Urinary bladder (tissue), 4 donors: ENCODE data around the gene NPAS2. TPM values are rescaled to one million over a fixed set of nuclear protein-coding genes. Genes with fewer than 3 reads are reported as not detected.

Source experiments
- DNase-seq: peaks from one replicate; pipeline ENCODE4 v3.0.0-alpha.2; 2015; ENCODE audit errors: extremely low spot score
- H3K27ac ChIP-seq: one replicate; pipeline ENCODE4 v1.5.1; 2013; ENCODE audit warnings: low read depth, mild to moderate bottlenecking, moderate library complexity
- H3K36me3 ChIP-seq: one replicate; pipeline ENCODE4 v1.6.1; 2013; ENCODE audit warnings: mild to moderate bottlenecking, moderate library complexity; ENCODE audit not compliant: insufficient read depth
- H3K4me1 ChIP-seq: one replicate; pipeline ENCODE4 v1.6.1; 2013; ENCODE audit warnings: mild to moderate bottlenecking, moderate library complexity; ENCODE audit not compliant: insufficient read depth
- H3K4me3 ChIP-seq: one replicate; pipeline ENCODE4 v1.5.1; 2013; ENCODE audit warnings: low read depth, low read length
- WGBS: extraction: QIAGEN DNeasy Blood & Tissue Kit; methylation state at CpG from one replicate; pipeline ENCODE4 v1.1.7; 2013; 5-methylcytosine and 5-hydroxymethylcytosine counted together
- polyA plus RNA-seq: library from polyadenylated mRNA; stranded (reverse); fragments of 200-250 nt; gene quantifications from one replicate; pipeline ENCODE4 v1.2.3, GENCODE V29; 2013
- total RNA-seq: library from RNA; depleted of rRNA; stranded (reverse); fragments of >200 nt; gene quantifications from one replicate; pipeline ENCODE4 v1.2.3, GENCODE V29; 2014
- donor health status: healthy with polysubstance abuse.
- donor health status: healthy.

Gene NPAS2
- total and polyA plus RNA-seq, 2 donors, result 11.8 to 35.0 TPM

DNA sequence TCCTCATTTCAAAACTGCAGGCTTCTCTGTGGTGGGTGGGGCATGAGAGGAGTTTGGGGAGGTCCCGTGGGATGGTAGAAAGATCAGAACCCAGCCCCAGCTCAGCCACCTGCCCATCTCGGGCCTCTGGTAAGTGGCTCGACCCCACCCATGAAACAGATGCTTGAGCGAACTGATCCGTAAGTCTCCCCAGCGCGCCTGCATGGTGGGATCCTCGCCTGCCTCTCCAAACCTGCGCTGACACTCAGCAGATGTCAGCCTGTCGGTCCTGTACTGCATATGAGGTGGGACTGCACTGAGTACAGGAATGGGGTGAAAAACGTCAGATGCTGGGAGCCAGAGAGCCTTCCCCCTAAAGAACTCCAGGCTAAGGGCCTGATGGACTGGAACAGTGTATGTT is 166.2 kb downstream of the NPAS2 start:
- H3K36me3 ChIP-seq, result no peaks in the 10 kb centered on the region
- 90% methylated on average over 11 of the region's 11 CpGs for WGBS
- no peak for DNase-seq
- H3K27ac ChIP-seq, result no peak overlapping the region
- no peak overlapping the region for H3K4me3 ChIP-seq
- no peaks in the 10 kb centered on the region for H3K4me1 ChIP-seq

DNA sequence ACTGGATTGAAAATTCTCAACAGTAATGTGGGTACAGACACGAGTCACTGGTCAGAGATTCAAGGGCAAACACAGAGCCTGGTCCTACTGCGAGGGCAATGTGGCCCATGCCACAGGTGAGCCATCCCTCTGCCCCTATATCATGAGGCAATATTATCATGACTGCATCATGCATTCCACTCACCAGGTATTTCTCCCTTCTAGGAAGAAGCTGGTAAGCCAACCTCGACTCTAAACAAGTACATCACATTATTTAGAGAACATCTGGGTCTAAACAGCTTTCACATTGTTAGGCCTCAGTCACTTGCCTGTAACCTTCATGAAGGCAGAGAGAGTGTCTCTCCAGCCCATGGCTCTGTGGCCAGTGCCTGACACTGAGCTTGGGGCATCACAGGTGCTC is 167.6 kb downstream of the NPAS2 start:
- Histone ChIP-seq H3K4me3 (no peak overlapping the region), H3K36me3 (no peaks in the 10 kb centered on the region), H3K27ac (no peak overlapping the region), H3K4me1 (no peaks in the 10 kb centered on the region)
- WGBS, result 90% methylated on average over 3 of the region's 3 CpGs
- no peak for DNase-seq

DNA sequence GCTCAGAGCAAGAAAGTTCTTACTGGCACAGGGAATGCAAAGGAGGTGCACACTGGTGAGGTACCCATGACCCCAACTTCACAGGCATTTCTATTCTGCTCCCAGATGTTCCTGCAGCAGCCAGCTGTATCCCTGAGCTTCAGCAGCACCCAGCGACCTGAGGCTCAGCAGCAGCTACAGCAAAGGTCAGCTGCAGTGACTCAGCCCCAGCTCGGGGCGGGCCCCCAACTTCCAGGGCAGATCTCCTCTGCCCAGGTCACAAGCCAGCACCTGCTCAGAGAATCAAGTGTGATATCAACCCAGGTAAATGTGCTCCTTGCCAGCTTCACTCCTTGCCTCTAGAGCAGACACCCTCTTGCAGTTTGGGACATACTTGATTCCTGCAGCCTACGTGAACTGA is 168.0 kb downstream of the NPAS2 start:
- Histone ChIP-seq H3K4me3 (no peak overlapping the region), H3K4me1 (no peaks in the 10 kb centered on the region), H3K27ac (no peak overlapping the region), H3K36me3 (no peaks in the 10 kb centered on the region)
- WGBS, result 90% methylated on average over 4 of the region's 4 CpGs
- no peak for DNase-seq

DNA sequence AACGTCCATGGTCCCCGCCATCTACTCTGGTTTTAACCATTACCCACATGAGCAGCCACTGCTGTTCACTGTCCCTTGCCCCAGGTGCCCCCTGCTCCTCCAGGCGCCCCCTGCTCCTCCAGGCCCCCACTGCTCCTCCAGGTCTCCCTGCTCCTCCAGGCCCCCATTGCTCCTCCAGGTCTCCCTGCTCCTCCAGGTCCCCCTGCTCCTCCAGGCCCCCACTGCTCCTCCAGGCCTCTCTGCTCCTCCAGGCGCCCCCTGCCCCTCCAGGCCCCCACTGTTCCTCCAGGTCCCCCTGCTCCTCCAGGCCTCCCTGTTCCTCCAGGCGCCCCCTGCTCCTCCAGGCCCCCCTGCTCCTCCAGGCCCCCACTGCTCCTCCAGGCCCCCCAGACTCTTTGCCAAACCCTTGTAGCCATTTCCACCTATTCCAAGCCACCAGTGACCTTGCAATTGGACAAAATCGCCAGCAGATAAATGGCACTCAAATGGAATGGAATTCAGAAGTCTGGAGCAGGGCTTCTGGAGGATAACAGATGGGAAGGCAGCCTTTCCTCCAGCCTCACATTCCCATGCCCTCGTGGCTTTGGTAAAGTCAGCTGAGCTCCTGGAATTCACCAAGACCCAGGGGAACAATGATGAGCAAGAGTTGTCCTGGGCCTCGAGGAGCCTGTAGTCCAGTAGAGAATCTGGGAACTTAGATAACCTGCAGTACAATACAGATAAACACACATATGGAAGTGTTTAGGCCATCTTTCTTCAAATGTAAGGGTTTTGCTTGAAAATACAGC is 168.9 kb downstream of the NPAS2 start:
- DNase-seq, result no peak
- Histone ChIP-seq H3K4me1 (no peaks in the 10 kb centered on the region), H3K36me3 (no peaks in the 10 kb centered on the region), H3K27ac (no peak overlapping the region), H3K4me3 (no peak overlapping the region)
- 79% methylated on average over 8 of the region's 8 CpGs for WGBS

DNA sequence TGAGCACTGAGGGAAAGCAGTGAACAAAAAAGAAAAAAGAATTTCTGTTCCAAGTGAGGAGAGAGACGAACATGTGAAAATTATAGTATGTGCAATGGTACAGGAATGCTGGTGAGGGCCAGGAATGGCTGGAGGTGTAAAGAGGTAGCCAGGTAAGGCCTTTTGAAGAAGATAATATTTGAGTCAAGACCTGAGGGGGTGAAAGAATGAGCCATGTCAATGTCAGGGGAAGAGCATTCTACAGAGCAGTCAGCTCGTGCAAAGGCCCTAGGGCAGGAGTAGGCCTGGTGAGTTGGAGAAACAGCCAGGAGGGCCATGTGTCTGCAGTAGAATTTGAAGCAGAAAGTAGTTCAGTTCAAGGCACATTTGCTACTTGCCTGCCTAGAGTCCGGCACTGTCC is 169.7 kb downstream of the NPAS2 start:
- no peaks in the 10 kb centered on the region for H3K4me1 ChIP-seq
- 97% methylated on average over 3 of the region's 3 CpGs for WGBS
- DNase-seq, result no peak
- no peak overlapping the region for H3K4me3 ChIP-seq
- H3K36me3 ChIP-seq, result no peaks in the 10 kb centered on the region
- H3K27ac ChIP-seq, result no peak overlapping the region

DNA sequence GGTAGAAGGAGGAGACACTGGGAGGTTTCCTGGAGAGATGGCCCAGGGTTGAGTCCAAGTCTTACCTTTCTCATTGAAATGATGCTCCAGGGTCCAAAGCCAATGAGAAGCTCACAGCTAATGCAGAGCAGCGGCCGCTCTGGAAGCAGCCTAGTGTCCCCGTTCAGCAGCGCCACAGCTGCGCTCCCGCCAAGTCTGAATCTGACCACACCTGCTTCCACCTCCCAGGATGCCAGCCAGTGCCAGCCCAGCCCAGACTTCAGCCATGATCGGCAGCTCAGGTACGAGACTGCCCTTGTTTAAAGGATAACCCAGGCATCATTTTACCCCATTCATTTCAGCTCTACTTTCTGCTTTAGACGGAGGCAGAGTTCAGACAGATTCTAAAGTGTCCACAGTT is 170.2 kb downstream of the NPAS2 start:
- Histone ChIP-seq H3K27ac (no peak overlapping the region), H3K36me3 (peaks cover 1% of the 10 kb centered on the region), H3K4me3 (no peak overlapping the region), H3K4me1 (no peaks in the 10 kb centered on the region)
- WGBS, result 95% methylated on average over 9 of the region's 9 CpGs
- DNase-seq, result no peak

DNA sequence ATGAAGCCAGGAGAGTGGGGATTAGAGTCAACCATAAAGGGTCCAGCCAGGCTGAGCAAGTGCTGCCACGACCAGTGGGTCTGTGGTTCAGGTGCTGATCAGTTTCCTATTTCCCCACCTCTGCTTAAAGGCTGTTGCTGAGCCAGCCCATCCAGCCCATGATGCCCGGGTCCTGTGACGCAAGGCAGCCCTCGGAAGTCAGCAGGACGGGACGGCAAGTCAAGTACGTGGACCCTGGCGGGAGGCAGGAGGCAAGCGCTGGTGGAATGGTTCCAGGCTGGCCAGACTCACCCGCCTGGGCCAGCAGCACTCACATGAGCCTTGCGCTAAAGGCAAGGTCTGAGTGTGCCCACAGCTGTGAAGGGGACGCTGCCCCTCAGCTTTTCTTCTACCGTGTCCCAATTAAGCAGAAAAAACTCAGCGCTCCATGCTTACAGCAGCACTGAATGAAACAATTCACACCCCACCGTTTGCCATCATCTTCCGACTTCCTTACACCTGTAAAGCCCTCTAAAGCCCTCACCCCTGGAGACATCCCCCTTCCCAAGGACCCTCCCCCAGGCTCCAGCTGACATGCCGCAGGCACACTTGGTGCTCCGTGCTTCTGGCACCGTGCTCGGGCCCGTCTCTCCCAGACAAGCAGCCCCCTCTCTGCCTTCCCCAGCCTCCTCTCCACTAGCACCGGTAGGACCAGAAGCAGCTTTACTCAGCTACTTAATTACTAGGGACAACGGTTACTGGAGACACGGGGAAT is 170.9 kb downstream of the NPAS2 start:
- Histone ChIP-seq H3K27ac (no peak overlapping the region), H3K36me3 (peaks cover 3% of the 10 kb centered on the region), H3K4me1 (no peaks in the 10 kb centered on the region), H3K4me3 (no peak overlapping the region)
- no peak for DNase-seq
- WGBS, result 77% methylated on average over 24 of the region's 24 CpGs

DNA sequence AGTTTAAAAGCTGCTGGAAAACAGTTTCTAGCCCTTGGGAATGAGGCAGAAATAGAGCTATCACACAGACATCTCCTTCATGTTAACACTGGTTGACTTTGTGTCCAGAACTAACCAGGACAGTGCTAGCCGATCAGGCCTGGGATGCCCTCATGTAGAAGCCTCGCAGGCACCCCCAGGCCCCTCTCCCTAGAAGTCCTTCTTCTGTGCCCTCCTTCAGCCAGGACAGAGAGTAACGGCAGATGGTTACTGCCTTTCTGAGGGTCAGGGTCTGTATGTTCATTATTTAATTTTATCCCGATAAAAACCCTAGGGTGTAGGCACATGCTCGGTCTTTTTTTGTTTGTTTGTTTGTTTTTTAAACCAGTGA is 171.4 kb downstream of the NPAS2 start:
- no peaks in the 10 kb centered on the region for H3K4me1 ChIP-seq
- no peak for DNase-seq
- WGBS, result 90% methylated on average over 5 of the region's 5 CpGs
- H3K4me3 ChIP-seq, result no peak overlapping the region
- no peak overlapping the region for H3K27ac ChIP-seq
- H3K36me3 ChIP-seq, result peaks cover 3% of the 10 kb centered on the region

DNA sequence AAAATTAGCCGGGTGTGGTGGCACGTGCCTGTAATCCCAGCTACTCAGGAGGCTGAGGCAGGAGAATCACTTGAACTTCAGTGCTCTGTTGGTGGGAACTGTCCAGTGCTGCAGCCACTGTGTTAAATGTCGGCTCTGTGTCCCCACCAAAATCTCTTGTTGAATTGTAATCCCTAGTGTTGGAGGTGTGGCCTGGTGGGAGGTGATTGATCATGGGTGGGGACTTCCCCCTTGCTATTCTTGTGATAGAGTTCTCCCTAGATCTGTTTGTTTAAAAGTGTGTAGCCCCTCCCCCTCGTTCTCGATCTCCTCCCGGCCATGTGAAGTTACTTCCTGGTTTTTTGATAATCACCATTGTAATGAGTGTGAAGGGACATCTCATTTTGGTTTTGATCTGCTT is 172.3 kb downstream of the NPAS2 start:
- WGBS, result 81% methylated on average over 6 of the region's 6 CpGs
- no peak for DNase-seq
- Histone ChIP-seq H3K4me1 (no peaks in the 10 kb centered on the region), H3K4me3 (no peak overlapping the region), H3K36me3 (peaks cover 3% of the 10 kb centered on the region), H3K27ac (no peak overlapping the region)

DNA sequence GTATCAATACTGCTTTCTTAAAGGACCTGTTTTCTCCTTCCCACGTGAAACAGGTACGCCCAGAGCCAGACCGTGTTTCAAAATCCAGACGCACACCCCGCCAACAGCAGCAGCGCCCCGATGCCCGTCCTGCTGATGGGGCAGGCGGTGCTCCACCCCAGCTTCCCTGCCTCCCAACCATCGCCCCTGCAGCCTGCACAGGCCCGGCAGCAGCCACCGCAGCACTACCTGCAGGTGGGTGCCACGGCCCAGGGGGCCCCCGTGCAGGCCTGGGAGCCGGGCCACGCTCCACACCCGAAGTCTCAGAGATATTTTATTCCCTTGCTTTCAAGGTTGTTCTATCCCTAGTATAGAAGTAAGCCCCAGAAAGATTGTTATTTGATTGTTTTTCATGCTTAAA is 173.4 kb downstream of the NPAS2 start:
- DNase-seq, result no peak
- Histone ChIP-seq H3K4me1 (no peaks in the 10 kb centered on the region), H3K4me3 (no peak overlapping the region), H3K27ac (no peak overlapping the region), H3K36me3 (peaks cover 3% of the 10 kb centered on the region)
- WGBS, result 93% methylated on average over 17 of the region's 17 CpGs

DNA sequence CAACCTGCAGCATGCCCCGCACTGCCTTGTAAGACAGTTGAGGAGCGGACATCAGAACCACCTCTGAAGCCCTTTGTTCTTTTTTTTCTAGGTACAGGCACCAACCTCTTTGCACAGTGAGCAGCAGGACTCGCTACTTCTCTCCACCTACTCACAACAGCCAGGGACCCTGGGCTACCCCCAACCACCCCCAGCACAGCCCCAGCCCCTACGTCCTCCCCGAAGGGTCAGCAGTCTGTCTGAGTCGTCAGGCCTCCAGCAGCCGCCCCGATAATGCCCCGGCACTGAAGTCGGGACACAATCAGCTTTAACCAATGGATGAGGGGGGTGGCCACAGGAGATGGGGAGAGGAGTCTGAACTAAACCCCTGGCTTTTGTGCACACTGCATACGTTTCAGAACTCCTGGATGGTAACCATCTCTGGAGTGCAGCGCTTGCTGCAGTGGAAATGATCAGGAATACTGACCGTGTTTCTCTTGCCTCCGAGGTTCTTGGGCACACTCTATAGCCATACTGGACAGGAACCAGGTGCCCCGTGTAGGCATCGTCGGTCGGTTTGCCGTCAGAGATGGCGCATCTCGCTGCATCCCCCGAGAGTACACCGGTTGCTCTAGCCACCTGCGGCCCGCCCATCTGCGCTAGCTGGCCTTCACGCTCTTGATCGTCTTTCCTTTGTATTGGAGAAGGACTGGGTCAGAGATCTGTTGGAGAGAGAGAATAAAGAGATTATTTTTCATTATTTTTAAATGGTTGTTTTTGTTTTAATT is 175.6 kb downstream of the NPAS2 start:
- WGBS, result 90% methylated on average over 28 of the region's 28 CpGs
- H3K27ac ChIP-seq, result no peak overlapping the region
- DNase-seq, result no peak
- no peak overlapping the region for H3K4me3 ChIP-seq
- H3K4me1 ChIP-seq, result no peaks in the 10 kb centered on the region
- H3K36me3 ChIP-seq, result peaks cover 3% of the 10 kb centered on the region

DNA sequence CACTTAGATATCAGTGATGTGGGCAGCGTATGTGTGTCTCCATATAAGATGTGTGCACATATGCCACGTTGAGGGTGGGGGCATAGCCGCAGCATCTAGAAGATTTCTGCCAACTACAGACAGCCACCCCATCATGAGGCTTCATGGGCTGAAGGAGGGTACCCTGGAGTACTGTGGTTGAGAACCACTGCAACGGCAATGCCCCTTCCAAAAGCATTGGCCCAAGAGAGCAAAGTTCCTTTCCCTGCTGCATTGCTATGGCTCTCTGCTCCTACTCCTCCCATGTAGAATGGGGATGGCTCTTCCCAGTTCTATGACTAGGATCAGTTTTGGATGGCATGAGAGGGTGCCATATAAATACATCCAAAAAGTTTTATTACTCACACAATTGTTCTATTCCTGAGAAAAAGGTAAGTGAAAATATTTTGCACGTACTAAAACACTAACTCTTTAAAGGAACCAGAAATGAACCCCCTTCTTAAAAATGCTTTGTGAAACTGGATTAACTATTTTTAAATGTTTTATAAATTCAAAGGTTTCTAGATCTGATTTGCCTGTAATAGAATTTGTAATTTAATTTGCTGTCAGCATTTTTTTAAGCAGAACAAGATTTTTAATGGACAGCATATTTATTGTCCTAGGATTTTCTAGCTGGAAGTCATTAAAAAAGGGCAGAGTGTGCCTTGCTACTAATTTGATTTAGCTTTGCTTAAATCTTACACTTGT is 177.7 kb downstream of the NPAS2 start:
- H3K27ac ChIP-seq, result no peak overlapping the region
- WGBS, result 91% methylated on average over 5 of the region's 5 CpGs
- DNase-seq, result no peak
- no peaks in the 10 kb centered on the region for H3K4me1 ChIP-seq
- H3K36me3 ChIP-seq, result peaks cover 3% of the 10 kb centered on the region
- no peak overlapping the region for H3K4me3 ChIP-seq

DNA sequence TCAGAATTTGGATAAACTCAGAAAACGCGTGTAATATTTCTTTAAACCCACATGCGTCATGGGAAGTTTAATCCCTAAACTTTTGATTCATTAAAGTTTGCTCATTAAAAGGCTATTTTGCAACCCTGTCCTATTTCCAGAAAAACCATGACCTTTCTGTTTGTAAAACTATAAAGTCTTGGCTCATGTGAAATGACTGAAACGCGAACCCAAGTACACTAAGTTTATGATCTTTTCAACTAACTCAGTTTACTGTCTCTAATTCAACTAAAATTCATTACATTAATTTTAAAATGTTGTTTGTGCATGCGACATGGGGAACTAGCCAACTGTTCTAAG is 178.3 kb downstream of the NPAS2 start:
- DNase-seq, result no peak
- H3K36me3 ChIP-seq, result peaks cover 3% of the 10 kb centered on the region
- H3K4me1 ChIP-seq, result no peaks in the 10 kb centered on the region
- H3K4me3 ChIP-seq, result no peak overlapping the region
- 66% methylated on average over 6 of the region's 6 CpGs for WGBS
- no peak overlapping the region for H3K27ac ChIP-seq
